HCT116 (cell line): Measurements from ENCODE around the gene THAP5. TPM values are rescaled to one million over a fixed set of nuclear protein-coding genes. Genes with fewer than 3 reads are reported as not detected.

Source experiments
- ATAC-seq: fragments of 200-7000 bp; cut with Tn5 transposase; 2 replicates; pipeline ENCODE4 v1.9.1; 2020; ENCODE audit warnings: mild to moderate bottlenecking, moderate library complexity
- BruUV-seq: library from RNA; stranded (reverse); fragments of 400-500 nt; replicated peaks from 2 replicates; lab custom pipeline; 2021; lab: Mats Ljungman, UMichigan
- CTCF ChIA-PET: fragments of 300-600 bp; sonication (Branson Sonifier 250); formaldehyde crosslinking; loops from one replicate; lab custom pipeline; 2021; ENCODE audit warnings: antibody characterized with exemption; lab: Charles Lee
- POLR2A ChIA-PET: fragments of 300-600, 350-600 bp; sonication (Branson Sonifier 250); formaldehyde crosslinking; loops from one replicate; lab custom pipeline; 2021; ENCODE audit warnings: antibody characterized with exemption; lab: Charles Lee
- RAD21 ChIA-PET, 2 experiments: fragments of 300-600 bp; sonication (Branson Sonifier 250); formaldehyde crosslinking; loops; one replicate each; lab custom pipeline; 2023; ENCODE audit warnings: low total read pairs in 2 of 2; ENCODE audit not compliant: uncharacterized antibody in 2 of 2, unreplicated experiment in 2 of 2, low non-redundant PET in 1 of 2; lab: Charles Lee
- DNase-seq: peaks from one replicate; pipeline ENCODE4 v3.0.0-alpha.2; 2010; ENCODE audit warnings: low read depth, low spot score
- H2AFZ ChIP-seq: fragments of 200-600 bp; shearing (Covaris generic), sonication (generic); 2 replicates; pipeline ENCODE4 v1.6.1; 2017; ENCODE audit warnings: low read depth, mixed run types, mixed read lengths, antibody characterized with exemption, low read length; ENCODE audit not compliant: poor library complexity, severe bottlenecking
- H3K27ac ChIP-seq: 2 replicates; pipeline ENCODE4 v1.5.1; 2012; ENCODE audit warnings: low read depth, low read length
- H3K27me3 ChIP-seq: fragments of 200-600 bp; sonication (generic); 2 replicates; pipeline ENCODE4 v1.6.1; 2016; ENCODE audit warnings: mixed run types, low read length, mixed read lengths; ENCODE audit not compliant: insufficient read depth
- H3K36me3 ChIP-seq, 2 experiments: fragments of 200-500 bp in 1 of 2; fragments of 200-600 bp in 1 of 2; sonication (Bioruptor generic) in 1 of 2; sonication (generic) in 1 of 2; 2 replicates each; pipeline versions ENCODE4 v1.5.1 to v1.6.1; 2014 to 2016; ENCODE audit warnings: low read length in 2 of 2, inconsistent platforms in 1 of 2, mixed read lengths in 1 of 2, mixed run types in 1 of 2; ENCODE audit not compliant: insufficient read depth in 2 of 2, control insufficient read depth in 1 of 2
- H3K4me1 ChIP-seq, 2 experiments: fragments of 200-600 bp in 1 of 2; sonication (generic) in 1 of 2; 2 replicates each; pipeline versions ENCODE4 v1.5.1 to v1.6.1; 2012 to 2017; ENCODE audit warnings: low read length in 2 of 2, inconsistent platforms in 1 of 2, mild to moderate bottlenecking in 1 of 2, mixed read lengths in 1 of 2, mixed run types in 1 of 2, moderate library complexity in 1 of 2; ENCODE audit not compliant: insufficient read depth in 2 of 2, control insufficient read depth in 1 of 2
- H3K4me2 ChIP-seq: fragments of 200-600 bp; sonication (generic); 2 replicates; pipeline ENCODE4 v1.6.1; 2017; ENCODE audit warnings: mixed run types, low read length, mixed read lengths
- H3K4me3 ChIP-seq, 2 experiments: fragments of 200-600 bp in 1 of 2; sonication (generic) in 1 of 2; replicated peaks in 1 of 2; 2 replicates each; pipeline ENCODE4 v1.5.1; 2011 to 2016; ENCODE audit warnings: low read length in 2 of 2, control low read depth in 1 of 2, low read depth in 1 of 2, mild to moderate bottlenecking in 1 of 2, mixed read lengths in 1 of 2, mixed run types in 1 of 2
- H3K79me2 ChIP-seq: fragments of 200-600 bp; sonication (generic); 2 replicates; pipeline ENCODE4 v1.6.1; 2017; ENCODE audit warnings: mild to moderate bottlenecking, mixed run types, low read length, moderate library complexity, mixed read lengths; ENCODE audit not compliant: insufficient read depth
- H3K9ac ChIP-seq: fragments of 200-600 bp; sonication (generic); 2 replicates; pipeline ENCODE4 v1.6.1; 2016; ENCODE audit warnings: low read length, mixed read lengths
- H3K9me2 ChIP-seq: fragments of 200-600 bp; sonication (generic), shearing (Covaris generic); 2 replicates; pipeline ENCODE4 v1.6.1; 2017; ENCODE audit warnings: mixed run types, mild to moderate bottlenecking, moderate library complexity; ENCODE audit not compliant: insufficient read depth
- H3K9me3 ChIP-seq, 2 experiments: fragments of 200-500 bp in 1 of 2; fragments of 200-600 bp in 1 of 2; sonication (Bioruptor generic) in 1 of 2; sonication (generic) in 1 of 2; 2 replicates each; pipeline ENCODE4 v1.6.1; 2014 to 2017; ENCODE audit warnings: low read length in 2 of 2, mixed read lengths in 2 of 2, inconsistent platforms in 1 of 2, low read depth in 1 of 2, mild to moderate bottlenecking in 1 of 2, mixed run types in 1 of 2, moderate library complexity in 1 of 2; ENCODE audit not compliant: control insufficient read depth in 1 of 2, insufficient read depth in 1 of 2
- H4K20me1 ChIP-seq: fragments of 200-600 bp; sonication (generic), shearing (Covaris generic); 2 replicates; pipeline ENCODE4 v1.6.1; 2017; ENCODE audit warnings: mixed run types, mild to moderate bottlenecking, moderate library complexity; ENCODE audit not compliant: insufficient read depth
- CBX3 ChIP-seq: IDR thresholded peaks from 2 replicates; pipeline ENCODE4 v1.6.1; 2012; ENCODE audit warnings: low read depth
- EGR1 ChIP-seq: IDR thresholded peaks from 2 replicates; pipeline ENCODE4 v1.6.1; 2012; ENCODE audit warnings: low read depth
- EZH2 ChIP-seq: fragments of 200-600 bp; sonication (generic); IDR thresholded peaks from 2 replicates; pipeline ENCODE4 v1.6.1; 2017; ENCODE audit warnings: antibody characterized with exemption, mixed run types
- EZH2phosphoT487 ChIP-seq: fragments of 200-600 bp; IDR thresholded peaks from 2 replicates; pipeline ENCODE4 v1.6.1; 2018; ENCODE audit warnings: antibody characterized with exemption, borderline replicate concordance
- FOSL1 ChIP-seq: IDR thresholded peaks from 2 replicates; pipeline ENCODE4 v1.6.1; 2012; ENCODE audit warnings: low read depth
- POLR2A ChIP-seq: IDR thresholded peaks from 2 replicates; pipeline ENCODE4 v1.7.0; 2011; ENCODE audit warnings: borderline replicate concordance; ENCODE audit not compliant: insufficient read depth, insufficient read length; ENCODE audit errors: extremely low read depth
- POLR2AphosphoS5 ChIP-seq: IDR thresholded peaks from 2 replicates; pipeline ENCODE4 v1.6.1; 2011; ENCODE audit warnings: mild to moderate bottlenecking, low read depth, low read length, moderate library complexity
- TCF7L2 ChIP-seq: IDR thresholded peaks from 2 replicates; pipeline ENCODE4 v1.7.0; 2011; ENCODE audit warnings: borderline replicate concordance, inconsistent platforms; ENCODE audit not compliant: insufficient read depth, insufficient read length; ENCODE audit errors: extremely low read depth
- YY1 ChIP-seq: IDR thresholded peaks from 2 replicates; pipeline ENCODE4 v1.6.1; 2011; ENCODE audit warnings: low read length, low read depth, moderate library complexity, mild to moderate bottlenecking; ENCODE audit not compliant: insufficient replicate concordance; ENCODE audit errors: extremely low read depth
- ZFX ChIP-seq: fragments of 450-650 bp; IDR thresholded peaks from 2 replicates; pipeline ENCODE4 v1.6.1; 2017
- ZNF274 ChIP-seq: fragments of 200-500 bp; sonication (Bioruptor generic); IDR thresholded peaks from 2 replicates; pipeline ENCODE4 v1.6.1; 2014; ENCODE audit warnings: mild to moderate bottlenecking, low read depth, low read length, inconsistent platforms
- intact Hi-C: fragments of 100-400 bp; cut with micrococcal nuclease; formaldehyde crosslinking; loops from 2 replicates; pipeline ENCODE4 v1.10.0; 2022
- total RNA-seq: library from RNA; stranded (reverse); gene quantifications from one replicate; pipeline ENCODE4 v1.2.1, GENCODE V29; 2021; ENCODE audit not compliant: unreplicated experiment
- TF ChIP-seq, protein P1 (sequence below): IDR thresholded peaks from 2 replicates; pipeline ENCODE4 v1.6.1; 2011; ENCODE audit warnings: mild to moderate bottlenecking, low read length, moderate library complexity; ENCODE audit not compliant: insufficient replicate concordance; ENCODE audit errors: extremely low read depth
- TF ChIP-seq, protein P2 (sequence below): IDR thresholded peaks from 2 replicates; pipeline ENCODE4 v1.6.1; 2012
- TF ChIP-seq, protein P3 (sequence below), 3 experiments: fragments of 200-600 bp in 1 of 3; sonication (generic) in 1 of 3; IDR thresholded peaks in 2 of 3; conservative IDR thresholded peaks in 1 of 3; 2 replicates each; pipeline ENCODE4 v1.5.1; 2012 to 2017; ENCODE audit warnings: low read depth in 2 of 3, low read length in 2 of 3, antibody characterized with exemption in 1 of 3, borderline replicate concordance in 1 of 3, control low read depth in 1 of 3, mild to moderate bottlenecking in 1 of 3, mixed read lengths in 1 of 3, mixed run types in 1 of 3, moderate library complexity in 1 of 3; ENCODE audit not compliant: insufficient read depth in 1 of 3
- TF ChIP-seq, protein P4 (sequence below): IDR thresholded peaks from 2 replicates; pipeline ENCODE4 v1.6.1; 2012; ENCODE audit warnings: low read depth

THAP5 gene
- total RNA-seq, 1 experiment from 2014 or later: 29.3 TPM

DNA sequence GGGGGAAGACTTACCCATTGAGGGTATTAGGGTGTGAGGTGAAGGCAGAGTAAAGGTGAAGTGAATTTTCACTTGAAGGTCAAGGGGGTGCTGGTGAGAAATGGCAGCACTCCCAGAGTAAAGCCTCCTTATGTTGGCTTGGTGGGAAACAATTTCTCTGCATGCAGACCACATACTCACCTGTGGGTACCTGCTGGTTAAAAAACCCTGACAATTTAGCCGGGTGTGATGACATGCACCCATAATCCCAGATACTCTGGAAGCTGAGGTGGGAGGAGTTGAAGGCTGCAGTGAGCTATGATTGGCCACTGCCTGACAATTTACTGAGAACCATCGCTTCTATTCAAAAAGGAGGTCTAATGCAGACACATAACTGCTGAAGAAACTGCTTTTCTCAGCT is 5.7 kb upstream of the THAP5 start:
- POLR2A ChIA-PET: no interaction called here
- intact Hi-C loops: no loop called here

More for the DNA sequence above, 5.7 kb upstream of the THAP5 start:
- peaks cover 8 to 13% of the 10 kb centered on the region in 2 experiments; a peak in 3 of 4 replicates for H3K36me3 ChIP-seq
- peaks cover 16% of the 10 kb centered on the region for H3K79me2 ChIP-seq
- no peak overlapping the region for H3K4me2 ChIP-seq
- DNase-seq (no peak), ATAC-seq (no peak)
- H3K4me3 ChIP-seq: no peak overlapping the region
- H2AFZ ChIP-seq: no peak overlapping the region
- no peaks in the 10 kb centered on the region for H4K20me1 ChIP-seq
- ChIA-PET RAD21 (no interaction called here), CTCF (no interaction called here)
- H3K9me2 ChIP-seq: no peaks in the 10 kb centered on the region
- peaks cover 0 to 5% of the 10 kb centered on the region in 2 experiments; a peak in 2 of 4 replicates for H3K9me3 ChIP-seq
- TF ChIP-seq EZH2: no peak
- no peak for TF ChIP-seq POLR2AphosphoS5
- TF ChIP-seq ZFX: no peak
- TF ChIP-seq, protein P1, sequence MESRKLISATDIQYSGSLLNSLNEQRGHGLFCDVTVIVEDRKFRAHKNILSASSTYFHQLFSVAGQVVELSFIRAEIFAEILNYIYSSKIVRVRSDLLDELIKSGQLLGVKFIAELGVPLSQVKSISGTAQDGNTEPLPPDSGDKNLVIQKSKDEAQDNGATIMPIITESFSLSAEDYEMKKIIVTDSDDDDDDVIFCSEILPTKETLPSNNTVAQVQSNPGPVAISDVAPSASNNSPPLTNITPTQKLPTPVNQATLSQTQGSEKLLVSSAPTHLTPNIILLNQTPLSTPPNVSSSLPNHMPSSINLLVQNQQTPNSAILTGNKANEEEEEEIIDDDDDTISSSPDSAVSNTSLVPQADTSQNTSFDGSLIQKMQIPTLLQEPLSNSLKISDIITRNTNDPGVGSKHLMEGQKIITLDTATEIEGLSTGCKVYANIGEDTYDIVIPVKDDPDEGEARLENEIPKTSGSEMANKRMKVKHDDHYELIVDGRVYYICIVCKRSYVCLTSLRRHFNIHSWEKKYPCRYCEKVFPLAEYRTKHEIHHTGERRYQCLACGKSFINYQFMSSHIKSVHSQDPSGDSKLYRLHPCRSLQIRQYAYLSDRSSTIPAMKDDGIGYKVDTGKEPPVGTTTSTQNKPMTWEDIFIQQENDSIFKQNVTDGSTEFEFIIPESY: no peak
- TF ChIP-seq TCF7L2: no peak
- TF ChIP-seq EZH2phosphoT487: no peak
- TF ChIP-seq YY1: no peak
- TF ChIP-seq ZNF274: no peak
- TF ChIP-seq, protein P2, sequence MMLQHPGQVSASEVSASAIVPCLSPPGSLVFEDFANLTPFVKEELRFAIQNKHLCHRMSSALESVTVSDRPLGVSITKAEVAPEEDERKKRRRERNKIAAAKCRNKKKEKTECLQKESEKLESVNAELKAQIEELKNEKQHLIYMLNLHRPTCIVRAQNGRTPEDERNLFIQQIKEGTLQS: no peak
- TF ChIP-seq, protein P3, sequence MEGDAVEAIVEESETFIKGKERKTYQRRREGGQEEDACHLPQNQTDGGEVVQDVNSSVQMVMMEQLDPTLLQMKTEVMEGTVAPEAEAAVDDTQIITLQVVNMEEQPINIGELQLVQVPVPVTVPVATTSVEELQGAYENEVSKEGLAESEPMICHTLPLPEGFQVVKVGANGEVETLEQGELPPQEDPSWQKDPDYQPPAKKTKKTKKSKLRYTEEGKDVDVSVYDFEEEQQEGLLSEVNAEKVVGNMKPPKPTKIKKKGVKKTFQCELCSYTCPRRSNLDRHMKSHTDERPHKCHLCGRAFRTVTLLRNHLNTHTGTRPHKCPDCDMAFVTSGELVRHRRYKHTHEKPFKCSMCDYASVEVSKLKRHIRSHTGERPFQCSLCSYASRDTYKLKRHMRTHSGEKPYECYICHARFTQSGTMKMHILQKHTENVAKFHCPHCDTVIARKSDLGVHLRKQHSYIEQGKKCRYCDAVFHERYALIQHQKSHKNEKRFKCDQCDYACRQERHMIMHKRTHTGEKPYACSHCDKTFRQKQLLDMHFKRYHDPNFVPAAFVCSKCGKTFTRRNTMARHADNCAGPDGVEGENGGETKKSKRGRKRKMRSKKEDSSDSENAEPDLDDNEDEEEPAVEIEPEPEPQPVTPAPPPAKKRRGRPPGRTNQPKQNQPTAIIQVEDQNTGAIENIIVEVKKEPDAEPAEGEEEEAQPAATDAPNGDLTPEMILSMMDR (IDR thresholded peaks at IDR 0.05 in 2 of 3, conservative IDR thresholded peaks at IDR 0.05 in 1 of 3; ENCODE audit: borderline replicate concordance in 1 of 3, insufficient read depth in 1 of 3, low read depth in 2 of 3, low read length in 2 of 3): no peak
- no peak for TF ChIP-seq CBX3
- no peak for TF ChIP-seq POLR2A
- no peak for TF ChIP-seq FOSL1
- no peak for TF ChIP-seq EGR1
- TF ChIP-seq, protein P4, sequence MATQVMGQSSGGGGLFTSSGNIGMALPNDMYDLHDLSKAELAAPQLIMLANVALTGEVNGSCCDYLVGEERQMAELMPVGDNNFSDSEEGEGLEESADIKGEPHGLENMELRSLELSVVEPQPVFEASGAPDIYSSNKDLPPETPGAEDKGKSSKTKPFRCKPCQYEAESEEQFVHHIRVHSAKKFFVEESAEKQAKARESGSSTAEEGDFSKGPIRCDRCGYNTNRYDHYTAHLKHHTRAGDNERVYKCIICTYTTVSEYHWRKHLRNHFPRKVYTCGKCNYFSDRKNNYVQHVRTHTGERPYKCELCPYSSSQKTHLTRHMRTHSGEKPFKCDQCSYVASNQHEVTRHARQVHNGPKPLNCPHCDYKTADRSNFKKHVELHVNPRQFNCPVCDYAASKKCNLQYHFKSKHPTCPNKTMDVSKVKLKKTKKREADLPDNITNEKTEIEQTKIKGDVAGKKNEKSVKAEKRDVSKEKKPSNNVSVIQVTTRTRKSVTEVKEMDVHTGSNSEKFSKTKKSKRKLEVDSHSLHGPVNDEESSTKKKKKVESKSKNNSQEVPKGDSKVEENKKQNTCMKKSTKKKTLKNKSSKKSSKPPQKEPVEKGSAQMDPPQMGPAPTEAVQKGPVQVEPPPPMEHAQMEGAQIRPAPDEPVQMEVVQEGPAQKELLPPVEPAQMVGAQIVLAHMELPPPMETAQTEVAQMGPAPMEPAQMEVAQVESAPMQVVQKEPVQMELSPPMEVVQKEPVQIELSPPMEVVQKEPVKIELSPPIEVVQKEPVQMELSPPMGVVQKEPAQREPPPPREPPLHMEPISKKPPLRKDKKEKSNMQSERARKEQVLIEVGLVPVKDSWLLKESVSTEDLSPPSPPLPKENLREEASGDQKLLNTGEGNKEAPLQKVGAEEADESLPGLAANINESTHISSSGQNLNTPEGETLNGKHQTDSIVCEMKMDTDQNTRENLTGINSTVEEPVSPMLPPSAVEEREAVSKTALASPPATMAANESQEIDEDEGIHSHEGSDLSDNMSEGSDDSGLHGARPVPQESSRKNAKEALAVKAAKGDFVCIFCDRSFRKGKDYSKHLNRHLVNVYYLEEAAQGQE: no peak
- no peaks in the 10 kb centered on the region for H3K27me3 ChIP-seq
- no TSS peak for BruUV-seq
- no peak overlapping the region for H3K27ac ChIP-seq
- no peak overlapping the region for H3K9ac ChIP-seq
- H3K4me1 ChIP-seq: peaks cover 3% of the 10 kb centered on the region in 2 experiments; a peak in 2 of 4 replicates
